Liver (tissue), 9 donors: ENCODE measurements around the gene PLXDC2. TPM values are rescaled to one million over a fixed set of nuclear protein-coding genes. Genes with fewer than 3 reads are reported as not detected.

Experiments
- DNase-seq: peaks from one replicate; pipeline ENCODE4 v3.0.0-alpha.2; 2017; ENCODE audit warnings: low spot score
- H3K27ac ChIP-seq, 2 donors: one replicate each; pipeline ENCODE4 v1.7.0; 2013; ENCODE audit warnings: inconsistent platforms in 2 of 2, low read length in 2 of 2, control low read depth in 1 of 2, low read depth in 1 of 2, mild to moderate bottlenecking in 1 of 2
- H3K27me3 ChIP-seq, 4 donors: one replicate each; pipeline versions ENCODE4 v1.6.1 to v1.7.0; 2013; ENCODE audit warnings: low read length in 3 of 4, inconsistent platforms in 1 of 4, mild to moderate bottlenecking in 1 of 4, moderate library complexity in 1 of 4; ENCODE audit not compliant: control insufficient read depth in 4 of 4, insufficient read depth in 4 of 4
- H3K36me3 ChIP-seq, 4 donors: one replicate each; pipeline versions ENCODE4 v1.6.1 to v1.7.0; 2013; ENCODE audit warnings: low read length in 3 of 4, mild to moderate bottlenecking in 3 of 4, low read depth in 1 of 4, moderate library complexity in 1 of 4; ENCODE audit not compliant: control insufficient read depth in 4 of 4, insufficient read depth in 3 of 4
- H3K4me1 ChIP-seq, 4 donors: one replicate each; pipeline versions ENCODE4 v1.6.1 to v1.7.0; 2013; ENCODE audit warnings: low read length in 3 of 4, mild to moderate bottlenecking in 3 of 4, moderate library complexity in 1 of 4; ENCODE audit not compliant: control insufficient read depth in 4 of 4, insufficient read depth in 4 of 4
- H3K4me3 ChIP-seq, 3 donors: one replicate each; pipeline versions ENCODE4 v1.6.1 to v1.7.0; 2013; ENCODE audit warnings: low read length in 3 of 3, control low read depth in 1 of 3, low read depth in 1 of 3, mild to moderate bottlenecking in 1 of 3
- H3K9ac ChIP-seq, 2 donors: one replicate each; pipeline ENCODE4 v1.7.0; 2013; ENCODE audit warnings: low read length in 2 of 2, mild to moderate bottlenecking in 2 of 2, moderate library complexity in 2 of 2, control low read depth in 1 of 2, low read depth in 1 of 2
- H3K9me3 ChIP-seq, 4 donors: one replicate each; pipeline versions ENCODE4 v1.6.1 to v1.7.0; 2013; ENCODE audit warnings: low read length in 3 of 4; ENCODE audit not compliant: control insufficient read depth in 4 of 4
- EGR1 ChIP-seq, 2 donors: IDR thresholded peaks; 2 replicates each; pipeline ENCODE4 v1.6.1; 2016 to 2018; ENCODE audit warnings: antibody characterized with exemption in 2 of 2, low read depth in 2 of 2
- FOXA1 ChIP-seq: IDR thresholded peaks from 2 replicates; pipeline ENCODE4 v1.6.1; 2016; ENCODE audit warnings: antibody characterized with exemption
- FOXA2 ChIP-seq: IDR thresholded peaks from 2 replicates; pipeline ENCODE4 v1.6.1; 2016; ENCODE audit warnings: antibody characterized with exemption
- GABPA ChIP-seq, 2 donors: IDR thresholded peaks in 1 of 2; conservative IDR thresholded peaks in 1 of 2; 2 replicates each; pipeline ENCODE4 v1.6.1; 2016; ENCODE audit warnings: antibody characterized with exemption in 2 of 2, mild to moderate bottlenecking in 1 of 2, moderate library complexity in 1 of 2
- HNF4A ChIP-seq, 2 donors: conservative IDR thresholded peaks; 2 replicates each; pipeline ENCODE4 v1.6.1; 2016; ENCODE audit warnings: antibody characterized with exemption in 2 of 2, mild to moderate bottlenecking in 2 of 2
- HNF4G ChIP-seq: IDR thresholded peaks from 2 replicates; pipeline ENCODE4 v1.6.1; 2016; ENCODE audit warnings: antibody characterized with exemption
- NR2F2 ChIP-seq: IDR thresholded peaks from 2 replicates; pipeline ENCODE4 v1.6.1; 2016; ENCODE audit warnings: antibody characterized with exemption
- RAD21 ChIP-seq, 2 donors: IDR thresholded peaks; 2 replicates each; pipeline ENCODE4 v1.6.1; 2016; ENCODE audit warnings: antibody characterized with exemption in 2 of 2, mild to moderate bottlenecking in 2 of 2
- RXRA ChIP-seq, 2 donors: IDR thresholded peaks; 2 replicates each; pipeline ENCODE4 v1.6.1; 2017 to 2018; ENCODE audit warnings: antibody characterized with exemption in 2 of 2, mild to moderate bottlenecking in 1 of 2
- TAF1 ChIP-seq: conservative IDR thresholded peaks from 2 replicates; pipeline ENCODE4 v1.6.1; 2016; ENCODE audit warnings: antibody characterized with exemption, mild to moderate bottlenecking
- YY1 ChIP-seq: IDR thresholded peaks from 2 replicates; pipeline ENCODE4 v1.6.1; 2016; ENCODE audit warnings: antibody characterized with exemption, mild to moderate bottlenecking
- WGBS: extraction: QIAGEN DNeasy Blood & Tissue Kit; methylation state at CpG from one replicate; pipeline ENCODE4 v1.1.7; 2013; 5-methylcytosine and 5-hydroxymethylcytosine counted together
- polyA plus RNA-seq, 2 donors: library from polyadenylated mRNA; stranded (reverse) in 1 of 2; unstranded in 1 of 2; fragments of 200-250 nt in 1 of 2; fragments of >200 nt in 1 of 2; fragmentation: Nextera tagmentation in 1 of 2; extraction: Ambion mirVana in 1 of 2; gene quantifications; one replicate each; pipeline versions ENCODE4 v1.2.1 to v1.2.3, GENCODE V29; 2013 to 2015
- total RNA-seq, 2 donors: library from RNA; depleted of rRNA; stranded (reverse); fragments of >200 nt; gene quantifications; one replicate each; pipeline ENCODE4 v1.2.3, GENCODE V29; 2014
- TF ChIP-seq, protein P1 (sequence below): IDR thresholded peaks from 2 replicates; pipeline ENCODE4 v1.6.1; 2016; ENCODE audit warnings: antibody characterized with exemption, mild to moderate bottlenecking
- TF ChIP-seq, protein P2 (sequence below): IDR thresholded peaks from 2 replicates; pipeline ENCODE4 v1.6.1; 2016; ENCODE audit warnings: antibody characterized with exemption
- TF ChIP-seq, protein P3 (sequence below): IDR thresholded peaks from 2 replicates; pipeline ENCODE4 v1.6.1; 2016; ENCODE audit warnings: antibody characterized with exemption
- TF ChIP-seq, protein P4 (sequence below): IDR thresholded peaks from 2 replicates; pipeline ENCODE4 v1.6.1; 2016; ENCODE audit warnings: antibody characterized with exemption
- donor health status: healthy.
- donor health status: healthy.
- donor health status: healthy.
- donor health status: healthy.
- donor health status: healthy.

The PLXDC2 gene
- total and polyA plus RNA-seq, 4 donors, result 1.4 to 5.1 (median 2.4) TPM

DNA sequence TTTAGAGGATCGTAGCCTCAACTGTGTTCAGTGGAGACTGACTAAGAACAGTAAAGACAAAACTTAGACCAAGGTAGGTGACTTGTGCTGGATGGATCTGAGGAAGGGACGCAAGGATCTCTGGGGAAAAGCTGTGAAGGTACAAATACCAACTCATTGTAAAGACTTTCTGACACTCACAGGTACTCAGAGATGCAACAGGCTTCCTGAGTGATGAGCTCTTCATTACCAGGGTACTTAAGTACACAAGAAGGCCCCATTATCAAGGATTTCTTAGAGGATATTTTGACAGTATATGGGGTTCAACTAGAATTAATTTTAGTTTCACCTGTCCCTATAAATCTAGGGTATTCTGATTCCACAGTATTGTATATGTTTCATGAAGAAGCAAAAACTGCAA lies 440.7 kb downstream of the PLXDC2 start:
- TF ChIP-seq GABPA (IDR thresholded peaks at IDR 0.05 in 1 of 2, conservative IDR thresholded peaks at IDR 0.05 in 1 of 2) (no peak), NR2F2 (no peak), TAF1 (no peak), HNF4A (conservative IDR thresholded peaks at IDR 0.05) (no peak), HNF4G (no peak)
- TF ChIP-seq, protein P1, sequence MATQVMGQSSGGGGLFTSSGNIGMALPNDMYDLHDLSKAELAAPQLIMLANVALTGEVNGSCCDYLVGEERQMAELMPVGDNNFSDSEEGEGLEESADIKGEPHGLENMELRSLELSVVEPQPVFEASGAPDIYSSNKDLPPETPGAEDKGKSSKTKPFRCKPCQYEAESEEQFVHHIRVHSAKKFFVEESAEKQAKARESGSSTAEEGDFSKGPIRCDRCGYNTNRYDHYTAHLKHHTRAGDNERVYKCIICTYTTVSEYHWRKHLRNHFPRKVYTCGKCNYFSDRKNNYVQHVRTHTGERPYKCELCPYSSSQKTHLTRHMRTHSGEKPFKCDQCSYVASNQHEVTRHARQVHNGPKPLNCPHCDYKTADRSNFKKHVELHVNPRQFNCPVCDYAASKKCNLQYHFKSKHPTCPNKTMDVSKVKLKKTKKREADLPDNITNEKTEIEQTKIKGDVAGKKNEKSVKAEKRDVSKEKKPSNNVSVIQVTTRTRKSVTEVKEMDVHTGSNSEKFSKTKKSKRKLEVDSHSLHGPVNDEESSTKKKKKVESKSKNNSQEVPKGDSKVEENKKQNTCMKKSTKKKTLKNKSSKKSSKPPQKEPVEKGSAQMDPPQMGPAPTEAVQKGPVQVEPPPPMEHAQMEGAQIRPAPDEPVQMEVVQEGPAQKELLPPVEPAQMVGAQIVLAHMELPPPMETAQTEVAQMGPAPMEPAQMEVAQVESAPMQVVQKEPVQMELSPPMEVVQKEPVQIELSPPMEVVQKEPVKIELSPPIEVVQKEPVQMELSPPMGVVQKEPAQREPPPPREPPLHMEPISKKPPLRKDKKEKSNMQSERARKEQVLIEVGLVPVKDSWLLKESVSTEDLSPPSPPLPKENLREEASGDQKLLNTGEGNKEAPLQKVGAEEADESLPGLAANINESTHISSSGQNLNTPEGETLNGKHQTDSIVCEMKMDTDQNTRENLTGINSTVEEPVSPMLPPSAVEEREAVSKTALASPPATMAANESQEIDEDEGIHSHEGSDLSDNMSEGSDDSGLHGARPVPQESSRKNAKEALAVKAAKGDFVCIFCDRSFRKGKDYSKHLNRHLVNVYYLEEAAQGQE, result no peak
- TF ChIP-seq, protein P2, sequence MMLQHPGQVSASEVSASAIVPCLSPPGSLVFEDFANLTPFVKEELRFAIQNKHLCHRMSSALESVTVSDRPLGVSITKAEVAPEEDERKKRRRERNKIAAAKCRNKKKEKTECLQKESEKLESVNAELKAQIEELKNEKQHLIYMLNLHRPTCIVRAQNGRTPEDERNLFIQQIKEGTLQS, result no peak
- TF ChIP-seq, protein P3, sequence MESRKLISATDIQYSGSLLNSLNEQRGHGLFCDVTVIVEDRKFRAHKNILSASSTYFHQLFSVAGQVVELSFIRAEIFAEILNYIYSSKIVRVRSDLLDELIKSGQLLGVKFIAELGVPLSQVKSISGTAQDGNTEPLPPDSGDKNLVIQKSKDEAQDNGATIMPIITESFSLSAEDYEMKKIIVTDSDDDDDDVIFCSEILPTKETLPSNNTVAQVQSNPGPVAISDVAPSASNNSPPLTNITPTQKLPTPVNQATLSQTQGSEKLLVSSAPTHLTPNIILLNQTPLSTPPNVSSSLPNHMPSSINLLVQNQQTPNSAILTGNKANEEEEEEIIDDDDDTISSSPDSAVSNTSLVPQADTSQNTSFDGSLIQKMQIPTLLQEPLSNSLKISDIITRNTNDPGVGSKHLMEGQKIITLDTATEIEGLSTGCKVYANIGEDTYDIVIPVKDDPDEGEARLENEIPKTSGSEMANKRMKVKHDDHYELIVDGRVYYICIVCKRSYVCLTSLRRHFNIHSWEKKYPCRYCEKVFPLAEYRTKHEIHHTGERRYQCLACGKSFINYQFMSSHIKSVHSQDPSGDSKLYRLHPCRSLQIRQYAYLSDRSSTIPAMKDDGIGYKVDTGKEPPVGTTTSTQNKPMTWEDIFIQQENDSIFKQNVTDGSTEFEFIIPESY, result no peak
- H3K4me1 ChIP-seq, result no peaks in the 10 kb centered on the region
- DNase-seq, result no peak
- no peak overlapping the region for H3K9ac ChIP-seq
- H3K4me3 ChIP-seq, result no peak overlapping the region
- H3K9me3 ChIP-seq, result no peaks in the 10 kb centered on the region
- no peak overlapping the region for H3K27ac ChIP-seq
- no peaks in the 10 kb centered on the region for H3K36me3 ChIP-seq
- H3K27me3 ChIP-seq, result no peaks in the 10 kb centered on the region
- WGBS, result 92% methylated on average over 2 of the region's 2 CpGs

DNA sequence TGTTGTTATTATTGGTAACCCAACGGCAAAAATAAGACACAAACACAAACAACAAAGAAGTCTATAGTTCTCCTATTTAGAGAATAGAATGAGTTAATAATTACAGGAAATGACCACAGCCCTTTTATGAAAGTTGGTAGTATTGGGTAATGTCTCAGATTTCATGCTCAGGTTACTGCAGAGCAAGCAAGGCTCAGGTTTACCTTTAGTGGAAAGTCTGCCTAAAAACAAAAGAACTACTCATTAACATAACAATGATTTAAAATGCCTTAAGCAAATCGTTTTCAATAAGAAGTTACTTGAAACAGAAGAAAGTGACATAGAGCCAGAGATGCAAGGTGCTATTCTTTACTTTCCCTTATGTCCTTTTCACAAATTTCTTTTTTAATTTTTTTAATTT lies 441.2 kb downstream of the PLXDC2 start:
- no peaks in the 10 kb centered on the region for H3K9me3 ChIP-seq
- no peak for DNase-seq
- H3K4me3 ChIP-seq, result no peak overlapping the region
- H3K9ac ChIP-seq, result no peak overlapping the region
- no peaks in the 10 kb centered on the region for H3K4me1 ChIP-seq
- 54% methylated on average over 2 of the region's 2 CpGs for WGBS
- TF ChIP-seq RAD21 (IDR thresholded peaks at IDR 0.05), result no peak
- TF ChIP-seq, protein P3, result no peak
- no peak for TF ChIP-seq HNF4G
- H3K27me3 ChIP-seq, result no peaks in the 10 kb centered on the region
- no peaks in the 10 kb centered on the region for H3K36me3 ChIP-seq
- no peak overlapping the region for H3K27ac ChIP-seq

DNA sequence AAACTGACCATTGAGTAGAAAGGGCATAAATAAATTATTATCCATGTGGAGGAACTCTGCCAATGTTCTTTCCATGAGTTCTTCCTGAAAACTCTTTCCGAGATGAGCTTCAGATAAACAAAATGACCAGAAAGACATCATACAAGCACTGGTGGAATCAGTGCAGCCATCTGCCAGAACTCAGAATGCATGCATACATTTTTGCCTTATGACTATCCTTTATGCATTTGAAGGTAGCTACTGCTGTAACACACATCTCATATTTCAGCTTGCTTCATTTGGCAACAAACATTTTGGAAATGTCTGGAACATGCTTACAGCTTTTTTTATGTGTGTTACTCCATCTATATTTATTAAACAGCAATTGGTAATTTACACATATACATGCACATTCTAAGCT lies 448.9 kb downstream of the PLXDC2 start:
- Histone ChIP-seq H3K27ac (no peak overlapping the region), H3K9me3 (peaks cover 0 to 3% (median 0%) of the 10 kb centered on the region in 4 donors), H3K4me3 (no peak overlapping the region), H3K4me1 (no peaks in the 10 kb centered on the region), H3K36me3 (no peaks in the 10 kb centered on the region), H3K27me3 (no peaks in the 10 kb centered on the region), H3K9ac (no peak overlapping the region)
- DNase-seq, result no peak
- WGBS, result 85% methylated on average over 1 of the region's 1 CpG
- TF ChIP-seq RXRA (IDR thresholded peaks at IDR 0.05), result no peak
- TF ChIP-seq FOXA2, result no peak
- no peak for TF ChIP-seq NR2F2
- TF ChIP-seq RAD21 (IDR thresholded peaks at IDR 0.05), result no peak
- no peak for TF ChIP-seq YY1
- TF ChIP-seq, protein P3, result no peak
- TF ChIP-seq, protein P2, result no peak
- TF ChIP-seq FOXA1, result no peak
- no peak for TF ChIP-seq HNF4G
- TF ChIP-seq, protein P4, sequence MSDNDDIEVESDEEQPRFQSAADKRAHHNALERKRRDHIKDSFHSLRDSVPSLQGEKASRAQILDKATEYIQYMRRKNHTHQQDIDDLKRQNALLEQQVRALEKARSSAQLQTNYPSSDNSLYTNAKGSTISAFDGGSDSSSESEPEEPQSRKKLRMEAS, result no peak
- no peak for TF ChIP-seq EGR1 (IDR thresholded peaks at IDR 0.05; ENCODE audit: low read depth in 2 of 2)
